Erythroblast (primary cell): ENCODE data around the gene GBP3.

ENCODE experiments used
- GATA1 ChIP-seq: IDR thresholded peaks from 2 replicates; pipeline ENCODE4 v1.6.1; 2011; ENCODE audit warnings: low read depth, mild to moderate bottlenecking, control low read depth, low read length, moderate library complexity
- POLR2A ChIP-seq: IDR thresholded peaks from 2 replicates; pipeline ENCODE4 v1.6.1; 2011; ENCODE audit warnings: mild to moderate bottlenecking, low read length

GRCh38 chr1:89044970-89045721, 22.5 kb upstream of the GBP3 start:
- TF ChIP-seq POLR2A (no peak), GATA1 (no peak)
